ENCODE measurements around the gene SDC3.

GRCh38 chr1:30916296-30916695 is 7.7 kb upstream of the SDC3 start:
- TF ChIP-seq POLR2A (IDR thresholded peaks at IDR 0.05) (no peak), CTCF (IDR thresholded peaks at IDR 0.05) (no peak)
